ENCODE results near the gene MIP. TPM values are rescaled to one million over a fixed set of nuclear protein-coding genes. Genes with fewer than 3 reads are reported as not detected.
"Not testable (repeated sequence)": the region's sequence is repeated elsewhere in the genome, so short reads cannot be mapped to it uniquely, and the experiment has no call there.

MIP gene
- under 1 TPM in 2 of 4 donors, not detected in 2; 0.22 to 0.37 TPM for polyA plus RNA-seq (ENCODE audit: insufficient read length in 4 of 4)

GRCh38 chr12:56454557-56454956 is at the start of gene MIP:
TSS of gene MIP (minus strand) at chr12:56454657. CDS start at chr12:56454613, 44 bp downstream.
- DNase-seq (ENCODE audit: low read depth in 4 of 4, low spot score in 3 of 4): no peak

- DNase-seq (ENCODE audit: low read depth in 4 of 4, low spot score in 3 of 4): not testable (repeated sequence)
These were observed 45.4 kb upstream of the MIP start for GRCh38 chr12:56499879-56500278.

GRCh38 chr12:56499452-56499851 is 45.0 kb upstream of the MIP start:
- not testable (repeated sequence) for DNase-seq (ENCODE audit: low read depth in 4 of 4, low spot score in 3 of 4)

- not testable (repeated sequence) for DNase-seq (ENCODE audit: low read depth in 4 of 4, low spot score in 3 of 4)
These were observed 43.9 kb upstream of the MIP start for GRCh38 chr12:56498126-56498902.

GRCh38 chr12:56496704-56497103 is 42.2 kb upstream of the MIP start:
- not testable (repeated sequence) for DNase-seq (ENCODE audit: low read depth in 4 of 4, low spot score in 3 of 4)

- not testable (repeated sequence) for DNase-seq (ENCODE audit: low read depth in 4 of 4, low spot score in 3 of 4)
These were observed 40.0 kb upstream of the MIP start for GRCh38 chr12:56494481-56494880.

- DNase-seq (ENCODE audit: low read depth in 4 of 4, low spot score in 3 of 4): not testable (repeated sequence)
These were observed 39.6 kb upstream of the MIP start for GRCh38 chr12:56494106-56494415.

- not testable (repeated sequence) for DNase-seq (ENCODE audit: low read depth in 4 of 4, low spot score in 3 of 4)
These were observed 39.1 kb upstream of the MIP start for GRCh38 chr12:56493409-56494105.

- DNase-seq (ENCODE audit: low read depth in 4 of 4, low spot score in 3 of 4): no peak
These were observed 35.9 kb upstream of the MIP start for GRCh38 chr12:56490360-56490759.

GRCh38 chr12:56488041-56488955 is 33.8 kb upstream of the MIP start, which contains the start of gene GLS2:
TSS of gene GLS2 (minus strand) at chr12:56488161. CDS start at chr12:56488118, 43 bp downstream.
- peak; percentile 57 to 64 (median 58) for DNase-seq (ENCODE audit: low read depth in 4 of 4, low spot score in 3 of 4)

- peak in 1 of 4 donors; percentile 23 for DNase-seq (ENCODE audit: low read depth in 4 of 4, low spot score in 3 of 4)
These were observed 33.1 kb upstream of the MIP start for GRCh38 chr12:56487448-56488040.

GRCh38 chr12:56486694-56487093 is 32.2 kb upstream of the MIP start:
- DNase-seq (ENCODE audit: low read depth in 4 of 4, low spot score in 3 of 4): no peak

- no peak for DNase-seq (ENCODE audit: low read depth in 4 of 4, low spot score in 3 of 4)
These were observed 30.1 kb upstream of the MIP start for GRCh38 chr12:56484566-56484965.

- DNase-seq (ENCODE audit: low read depth in 4 of 4, low spot score in 3 of 4): no peak
These were observed 25.2 kb upstream of the MIP start for GRCh38 chr12:56479625-56480024.

GRCh38 chr12:56477521-56478225 is 23.2 kb upstream of the MIP start:
- DNase-seq (ENCODE audit: low read depth in 4 of 4, low spot score in 3 of 4): no peak

- DNase-seq (ENCODE audit: low read depth in 4 of 4, low spot score in 3 of 4): no peak
These were observed 22.5 kb upstream of the MIP start for GRCh38 chr12:56476972-56477432.

GRCh38 chr12:56476143-56476542 is 21.7 kb upstream of the MIP start:
- DNase-seq (ENCODE audit: low read depth in 4 of 4, low spot score in 3 of 4): no peak

GRCh38 chr12:56474389-56474788 is 19.9 kb upstream of the MIP start:
- DNase-seq (ENCODE audit: low read depth in 4 of 4, low spot score in 3 of 4): no peak
